Measurements from ENCODE around the gene FBXW11.

DNA sequence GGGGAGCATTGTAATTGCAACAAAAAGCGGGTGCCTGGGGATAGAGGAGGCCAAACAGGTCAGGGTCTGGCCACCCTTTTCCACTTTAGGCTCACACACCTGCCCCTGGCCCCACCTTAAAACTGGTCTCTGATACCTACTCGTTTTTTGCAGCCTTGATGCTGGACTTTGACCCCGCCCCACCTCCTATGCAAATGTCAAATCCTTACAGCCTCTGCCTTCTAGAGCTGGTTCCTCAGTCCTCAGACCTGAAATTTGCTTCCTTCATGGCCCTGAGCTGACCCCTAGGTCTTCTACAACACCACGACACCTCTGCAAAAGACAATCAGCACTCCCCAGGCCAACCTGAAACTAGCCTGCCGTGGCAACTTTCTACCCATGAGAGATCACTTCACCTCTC is 183.2 kb downstream of the FBXW11 start:
- TF ChIP-seq POLR2A (IDR thresholded peaks at IDR 0.05; ENCODE audit: low read length) (no peak), GATA1 (IDR thresholded peaks at IDR 0.05; ENCODE audit: low read depth, low read length) (no peak)

Measured in erythroblast (primary cell).